ENCODE results near the gene XK. TPM values are rescaled to one million over a fixed set of nuclear protein-coding genes. Genes with fewer than 3 reads are reported as not detected.

Gene XK
- total RNA-seq, 1 donor from 2014 or later = 2.2 TPM

GRCh38 chrX:37712458-37712857 is 26.9 kb downstream of the XK start:
- DNase-seq (no peak), ATAC-seq (no peak)
- Histone ChIP-seq H3K9me3 (no peaks in the 10 kb centered on the region), H3K27me3 (ENCODE audit: low read depth) (no peaks in the 10 kb centered on the region), H3K27ac (no peak overlapping the region), H3K4me1 (no peaks in the 10 kb centered on the region), H3K36me3 (no peaks in the 10 kb centered on the region), H3K4me3 (no peak overlapping the region)
- no peak for TF ChIP-seq CTCF (IDR thresholded peaks at IDR 0.05)
- intact Hi-C loops (cut with DNase I) = no loop called here

GRCh38 chrX:37714479-37714878 is 28.9 kb downstream of the XK start:
- TF ChIP-seq CTCF (IDR thresholded peaks at IDR 0.05) = no peak
- DNase-seq (no peak), ATAC-seq (no peak)
- Histone ChIP-seq H3K27ac (no peak overlapping the region), H3K27me3 (ENCODE audit: low read depth) (no peaks in the 10 kb centered on the region), H3K4me3 (no peak overlapping the region), H3K9me3 (no peaks in the 10 kb centered on the region), H3K4me1 (no peaks in the 10 kb centered on the region), H3K36me3 (no peaks in the 10 kb centered on the region)
- intact Hi-C loops (cut with DNase I) = no loop called here

GRCh38 chrX:37716602-37717001 is 31.0 kb downstream of the XK start:
- H3K9me3 ChIP-seq = no peaks in the 10 kb centered on the region
- H3K4me3 ChIP-seq = no peak overlapping the region
- H3K27me3 ChIP-seq (ENCODE audit: low read depth) = no peaks in the 10 kb centered on the region
- H3K27ac ChIP-seq = no peak overlapping the region
- no peaks in the 10 kb centered on the region for H3K36me3 ChIP-seq
- DNase-seq (no peak), ATAC-seq (no peak)
- no peaks in the 10 kb centered on the region for H3K4me1 ChIP-seq
- no peak for TF ChIP-seq CTCF (IDR thresholded peaks at IDR 0.05)
- intact Hi-C loops (cut with DNase I) = no loop called here

DNA sequence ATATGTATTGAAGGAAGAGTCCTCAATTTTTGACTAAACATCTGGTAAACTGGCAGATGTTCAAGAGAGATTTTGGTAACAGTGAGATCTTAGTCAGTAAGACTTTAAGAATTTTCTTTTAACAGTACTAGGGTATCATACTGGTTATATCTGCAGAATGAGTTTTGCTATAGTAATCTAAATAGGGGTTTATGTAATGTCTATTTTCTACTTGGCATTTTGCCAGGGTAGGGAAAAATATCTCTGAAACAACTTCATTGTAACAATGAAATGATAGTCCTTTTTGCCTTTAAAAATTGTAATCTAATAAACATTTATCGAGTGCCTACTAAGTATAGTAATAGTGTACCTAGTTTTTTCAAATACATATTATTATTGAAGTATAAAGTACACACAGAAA is 32.1 kb downstream of the XK start:
- DNase-seq = no peak
- intact Hi-C loops (cut with DNase I) = no loop called here
- Histone ChIP-seq H3K27ac (no peak overlapping the region), H3K4me1 (no peaks in the 10 kb centered on the region), H3K9me3 (no peaks in the 10 kb centered on the region), H3K27me3 (ENCODE audit: low read depth) (no peaks in the 10 kb centered on the region), H3K4me3 (no peak overlapping the region), H3K36me3 (no peaks in the 10 kb centered on the region)
- ATAC-seq = no peak
- no peak for TF ChIP-seq CTCF (IDR thresholded peaks at IDR 0.05)

- no peaks in the 10 kb centered on the region for H3K9me3 ChIP-seq
- TF ChIP-seq CTCF (IDR thresholded peaks at IDR 0.05) = no peak
- intact Hi-C loops (cut with DNase I) = no loop called here
- H3K4me1 ChIP-seq = no peaks in the 10 kb centered on the region
- H3K36me3 ChIP-seq = no peaks in the 10 kb centered on the region
- H3K27ac ChIP-seq = no peak overlapping the region
- ATAC-seq = no peak
- DNase-seq = no peak
- H3K27me3 ChIP-seq (ENCODE audit: low read depth) = no peaks in the 10 kb centered on the region
- no peak overlapping the region for H3K4me3 ChIP-seq
Observed at GRCh38 chrX:37722595-37722994, 37.0 kb downstream of the XK start.

- no peak for TF ChIP-seq CTCF (IDR thresholded peaks at IDR 0.05)
- DNase-seq (no peak), ATAC-seq (no peak)
- intact Hi-C loops (cut with DNase I) = no loop called here
- H3K36me3 ChIP-seq = no peaks in the 10 kb centered on the region
- no peaks in the 10 kb centered on the region for H3K27me3 ChIP-seq (ENCODE audit: low read depth)
- no peaks in the 10 kb centered on the region for H3K9me3 ChIP-seq
- H3K4me1 ChIP-seq = no peaks in the 10 kb centered on the region
- H3K27ac ChIP-seq = no peak overlapping the region
- H3K4me3 ChIP-seq = no peak overlapping the region
Observed at GRCh38 chrX:37726346-37726745, 40.8 kb downstream of the XK start.
